GM18873 (cell line): Measurements from ENCODE around the gene KIF21B.
A peak's percentile ranks its signal among the peaks of the same experiment; 100 is the strongest.
"Not testable (repeated sequence)": the region's sequence is repeated elsewhere in the genome, so short reads cannot be mapped to it uniquely, and the experiment has no call there.

Source experiments
- ATAC-seq: cut with Tn5 transposase; IDR thresholded peaks from one replicate; pipeline ENCODE4 v1.9.1; 2021; ENCODE audit warnings: mild to moderate bottlenecking, moderate library complexity, moderate number of reproducible peaks; ENCODE audit not compliant: unreplicated experiment, low FRiP score

KIF21B gene

GRCh38 chr1:200972985-200973742 lies 50.4 kb downstream of the KIF21B start:
- ATAC-seq, result no peak

- no peak for ATAC-seq
These were observed 51.4 kb downstream of the KIF21B start for GRCh38 chr1:200971955-200972711.

DNA sequence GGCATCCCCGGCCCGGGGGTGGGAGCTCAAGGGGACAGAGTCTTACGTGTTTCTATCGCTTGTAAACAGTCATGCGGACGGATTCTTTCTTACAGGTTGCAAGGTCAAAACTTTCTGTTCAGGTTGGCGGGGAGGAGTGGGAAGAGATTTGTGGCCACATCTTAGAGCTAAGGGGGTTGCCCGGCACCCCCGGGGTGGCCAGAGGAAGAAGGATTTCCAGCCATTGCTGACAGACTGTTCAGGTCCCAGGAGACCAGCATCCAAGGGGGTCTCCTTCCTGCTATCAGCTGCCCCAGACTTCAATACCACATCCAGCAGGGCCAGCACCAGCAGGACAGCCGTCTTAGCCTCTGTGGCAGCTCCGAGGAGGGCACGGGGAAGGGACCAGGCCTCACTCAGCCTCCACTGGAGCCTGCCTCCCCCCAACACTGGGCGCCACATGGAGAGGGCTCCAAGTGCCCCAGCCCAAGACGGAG lies 52.0 kb downstream of the KIF21B start:
- no peak for ATAC-seq

DNA sequence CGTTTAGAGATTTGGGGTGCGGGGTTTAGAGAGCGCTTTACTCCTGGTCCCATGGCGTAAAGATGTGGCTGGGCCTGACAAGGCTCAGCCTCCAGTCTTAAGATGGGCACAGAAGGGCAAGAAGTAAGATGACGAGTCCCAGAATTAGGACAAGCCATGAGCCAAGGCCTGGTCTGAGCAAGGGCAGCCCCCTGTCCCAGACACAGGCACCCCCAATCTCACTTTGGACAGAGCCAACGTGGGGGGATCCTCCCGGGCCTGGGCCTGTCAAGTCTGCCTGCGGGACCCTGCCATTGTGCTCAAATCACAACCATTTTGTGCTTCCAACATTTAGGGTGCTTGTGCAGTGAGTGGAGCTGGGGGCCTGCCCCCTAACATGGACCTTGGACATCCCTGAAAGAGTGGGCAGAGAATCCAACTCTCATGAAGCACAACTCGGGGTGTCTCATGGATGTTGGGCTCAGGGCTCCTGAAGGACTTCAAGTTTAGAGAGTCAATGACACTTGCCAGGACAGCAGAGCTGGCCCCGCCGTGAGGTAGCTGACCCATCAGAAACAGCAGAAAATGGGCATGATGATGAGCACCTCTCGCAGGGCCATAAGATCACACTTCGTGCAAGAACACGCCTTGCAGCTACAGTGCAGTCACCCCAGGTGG lies 52.6 kb downstream of the KIF21B start:
- ATAC-seq, result no peak

GRCh38 chr1:200969726-200970561 lies 53.6 kb downstream of the KIF21B start:
- ATAC-seq, result peak; percentile 87

DNA sequence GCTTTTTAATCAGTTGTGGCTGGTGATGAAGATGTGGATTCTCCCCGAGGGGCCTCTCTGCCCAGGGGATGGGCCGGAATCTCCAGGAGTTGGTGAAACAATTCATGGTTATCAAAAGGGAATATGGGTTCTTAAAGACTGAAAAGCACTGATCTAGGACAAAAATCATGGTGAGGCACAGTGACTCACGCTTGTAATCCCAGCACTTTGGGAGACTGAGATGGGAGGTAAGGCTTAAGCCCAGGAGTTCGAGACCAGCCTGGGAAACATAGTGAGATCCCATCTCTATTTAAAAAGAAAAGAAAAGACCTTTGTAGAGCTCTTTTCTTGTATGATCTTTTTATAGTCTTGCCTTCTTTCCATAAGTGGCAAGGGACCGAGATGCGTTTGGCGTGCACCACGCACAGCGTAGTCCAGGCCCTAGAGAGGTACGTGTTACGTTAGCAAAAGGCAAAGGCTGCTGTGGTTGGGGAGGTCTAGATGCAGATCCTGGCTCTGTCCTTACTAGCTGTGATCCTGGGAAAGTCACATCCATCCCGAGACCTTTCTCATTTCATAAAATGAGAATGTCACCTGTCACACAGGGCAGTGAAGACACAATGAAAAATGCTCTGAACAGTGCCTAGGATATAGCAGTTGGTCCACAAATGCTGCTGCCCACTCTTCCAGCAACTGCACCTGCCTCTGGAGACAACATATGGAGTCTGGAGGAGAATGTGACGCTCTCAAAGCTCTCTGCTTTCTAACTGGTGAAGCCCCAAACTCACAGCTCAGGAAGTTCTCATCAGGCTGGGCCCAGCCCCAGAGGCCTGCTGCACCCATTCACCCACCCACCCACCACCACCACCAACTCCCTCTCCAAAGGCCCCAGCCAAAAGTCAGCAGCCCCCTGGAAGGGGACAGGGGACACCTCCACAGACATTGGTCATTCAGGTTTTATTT lies 54.8 kb downstream of the KIF21B start:
- no peak for ATAC-seq

DNA sequence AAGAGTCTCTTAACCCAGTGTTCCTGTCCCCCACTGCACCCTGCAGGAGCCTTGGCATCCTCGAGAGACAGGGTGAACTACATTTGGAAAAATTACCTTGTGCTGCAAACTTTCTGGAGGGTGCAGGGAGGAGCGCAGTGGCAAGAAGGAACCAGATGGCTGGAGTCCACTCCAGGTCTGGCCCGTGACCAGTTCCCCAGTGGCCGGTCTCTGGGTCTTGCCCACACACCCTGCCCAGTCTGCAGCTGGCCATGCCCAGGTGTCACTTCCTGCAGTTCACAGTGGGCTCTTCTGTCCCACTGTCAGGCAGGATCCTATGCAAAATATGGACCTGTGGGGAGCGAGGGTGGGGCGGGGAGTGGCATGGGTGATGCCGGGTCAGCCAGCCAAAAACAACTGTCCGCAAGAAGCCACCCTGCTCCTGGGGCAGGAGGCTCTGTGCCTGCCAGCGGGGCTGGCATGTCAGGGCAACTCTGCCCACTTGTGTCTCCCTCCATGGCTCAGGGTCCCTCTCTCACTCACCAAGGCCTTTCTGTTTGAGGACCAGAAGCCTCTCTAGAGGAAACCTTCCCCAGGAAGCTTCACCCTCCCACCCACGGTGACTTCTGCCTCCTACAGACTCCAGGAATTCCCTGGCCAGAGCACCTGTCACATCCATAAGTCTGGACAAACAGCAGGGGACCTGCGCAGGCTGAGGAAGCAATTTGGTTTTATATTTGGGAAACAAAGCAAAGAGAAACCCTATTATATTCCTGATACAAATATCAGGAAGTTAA lies 55.6 kb downstream of the KIF21B start:
- ATAC-seq, result no peak

- no peak for ATAC-seq
These were observed 56.6 kb downstream of the KIF21B start for GRCh38 chr1:200966934-200967333.

GRCh38 chr1:200965111-200965805 lies 58.3 kb downstream of the KIF21B start:
- ATAC-seq, result no peak

DNA sequence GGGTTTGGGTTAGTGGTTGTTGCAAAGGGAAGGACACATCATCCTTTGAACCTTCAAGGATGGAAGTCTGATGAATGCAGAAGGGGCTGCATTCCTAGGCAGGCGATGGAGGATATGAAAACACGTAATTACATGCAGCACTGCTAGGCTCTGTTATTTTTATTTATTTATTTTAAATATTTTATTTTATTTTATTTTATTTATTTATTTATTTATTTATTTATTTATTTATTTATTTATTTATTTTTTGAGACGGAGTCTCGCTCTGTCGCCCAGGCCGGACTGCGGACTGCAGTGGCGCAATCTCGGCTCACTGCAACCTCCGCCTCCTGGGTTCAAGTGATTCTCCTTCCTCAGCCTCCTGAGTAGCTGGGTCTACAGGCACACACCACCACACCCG lies 59.6 kb downstream of the KIF21B start:
- not testable (repeated sequence) for ATAC-seq

GRCh38 chr1:200963076-200963475 lies 60.4 kb downstream of the KIF21B start:
- ATAC-seq, result no peak

- no peak for ATAC-seq
These were observed 60.9 kb downstream of the KIF21B start for GRCh38 chr1:200962631-200963030.

- ATAC-seq, result not testable (repeated sequence)
These were observed 61.4 kb downstream of the KIF21B start for GRCh38 chr1:200962151-200962550.

- no peak for ATAC-seq
These were observed 62.6 kb downstream of the KIF21B start for GRCh38 chr1:200960948-200961340.

- ATAC-seq, result no peak
These were observed 63.1 kb downstream of the KIF21B start for GRCh38 chr1:200960236-200960947.

- no peak for ATAC-seq
These were observed 64.0 kb downstream of the KIF21B start for GRCh38 chr1:200959411-200959921.

- no peak for ATAC-seq
These were observed 64.9 kb downstream of the KIF21B start for GRCh38 chr1:200958597-200958996.
